ENCODE results near the gene TPD52L1.

The TPD52L1 gene

DNA sequence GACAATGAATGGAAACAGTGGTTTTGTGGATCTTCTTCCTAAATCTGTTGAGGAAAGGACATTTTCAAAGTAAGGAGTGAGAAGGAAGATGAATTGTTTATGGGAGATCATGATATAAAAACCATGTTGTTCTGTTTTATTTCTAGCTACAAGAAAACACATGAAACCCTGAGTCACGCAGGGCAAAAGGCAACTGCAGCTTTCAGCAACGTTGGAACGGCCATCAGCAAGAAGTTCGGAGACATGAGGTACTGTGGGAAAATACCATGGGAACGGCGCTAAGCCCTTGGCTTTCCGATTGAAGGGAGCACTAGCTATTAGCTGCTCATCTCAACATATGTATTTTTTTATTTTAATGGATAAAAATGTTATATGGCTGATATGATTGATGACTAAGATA lies 94.6 kb downstream of the TPD52L1 start:
- no peak for DNase-seq (ENCODE audit: extremely low read depth, low read depth)
- TF ChIP-seq, protein P1, sequence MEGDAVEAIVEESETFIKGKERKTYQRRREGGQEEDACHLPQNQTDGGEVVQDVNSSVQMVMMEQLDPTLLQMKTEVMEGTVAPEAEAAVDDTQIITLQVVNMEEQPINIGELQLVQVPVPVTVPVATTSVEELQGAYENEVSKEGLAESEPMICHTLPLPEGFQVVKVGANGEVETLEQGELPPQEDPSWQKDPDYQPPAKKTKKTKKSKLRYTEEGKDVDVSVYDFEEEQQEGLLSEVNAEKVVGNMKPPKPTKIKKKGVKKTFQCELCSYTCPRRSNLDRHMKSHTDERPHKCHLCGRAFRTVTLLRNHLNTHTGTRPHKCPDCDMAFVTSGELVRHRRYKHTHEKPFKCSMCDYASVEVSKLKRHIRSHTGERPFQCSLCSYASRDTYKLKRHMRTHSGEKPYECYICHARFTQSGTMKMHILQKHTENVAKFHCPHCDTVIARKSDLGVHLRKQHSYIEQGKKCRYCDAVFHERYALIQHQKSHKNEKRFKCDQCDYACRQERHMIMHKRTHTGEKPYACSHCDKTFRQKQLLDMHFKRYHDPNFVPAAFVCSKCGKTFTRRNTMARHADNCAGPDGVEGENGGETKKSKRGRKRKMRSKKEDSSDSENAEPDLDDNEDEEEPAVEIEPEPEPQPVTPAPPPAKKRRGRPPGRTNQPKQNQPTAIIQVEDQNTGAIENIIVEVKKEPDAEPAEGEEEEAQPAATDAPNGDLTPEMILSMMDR (IDR thresholded peaks at IDR 0.05; ENCODE audit: low read depth, low read length, missing control alignments): no peak
- H3K4me3 ChIP-seq (replicated peaks; ENCODE audit: low read depth, low read length): no peak overlapping the region

DNA sequence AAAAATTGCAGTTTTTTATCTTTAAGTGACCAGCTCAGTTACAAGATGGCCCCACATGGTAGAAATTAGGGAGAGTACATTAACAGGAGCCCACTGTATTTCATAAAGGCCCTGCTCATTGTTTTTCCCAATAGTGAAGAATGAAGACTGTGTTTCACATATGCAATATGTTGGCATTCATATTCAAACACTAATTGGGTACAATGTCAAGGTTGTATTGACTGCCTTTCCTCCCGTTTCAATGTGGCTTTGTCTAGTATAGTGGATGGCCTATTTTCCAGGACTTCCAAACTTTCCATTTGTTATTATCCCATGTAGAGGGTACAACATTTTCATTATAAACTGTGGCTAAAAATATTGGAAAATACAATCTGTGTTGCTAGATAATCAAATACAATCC lies 96.9 kb downstream of the TPD52L1 start:
- TF ChIP-seq, protein P1 (IDR thresholded peaks at IDR 0.05; ENCODE audit: low read depth, low read length, missing control alignments): no peak
- H3K4me3 ChIP-seq (replicated peaks; ENCODE audit: low read depth, low read length): no peak overlapping the region
- DNase-seq (ENCODE audit: extremely low read depth, low read depth): no peak

DNA sequence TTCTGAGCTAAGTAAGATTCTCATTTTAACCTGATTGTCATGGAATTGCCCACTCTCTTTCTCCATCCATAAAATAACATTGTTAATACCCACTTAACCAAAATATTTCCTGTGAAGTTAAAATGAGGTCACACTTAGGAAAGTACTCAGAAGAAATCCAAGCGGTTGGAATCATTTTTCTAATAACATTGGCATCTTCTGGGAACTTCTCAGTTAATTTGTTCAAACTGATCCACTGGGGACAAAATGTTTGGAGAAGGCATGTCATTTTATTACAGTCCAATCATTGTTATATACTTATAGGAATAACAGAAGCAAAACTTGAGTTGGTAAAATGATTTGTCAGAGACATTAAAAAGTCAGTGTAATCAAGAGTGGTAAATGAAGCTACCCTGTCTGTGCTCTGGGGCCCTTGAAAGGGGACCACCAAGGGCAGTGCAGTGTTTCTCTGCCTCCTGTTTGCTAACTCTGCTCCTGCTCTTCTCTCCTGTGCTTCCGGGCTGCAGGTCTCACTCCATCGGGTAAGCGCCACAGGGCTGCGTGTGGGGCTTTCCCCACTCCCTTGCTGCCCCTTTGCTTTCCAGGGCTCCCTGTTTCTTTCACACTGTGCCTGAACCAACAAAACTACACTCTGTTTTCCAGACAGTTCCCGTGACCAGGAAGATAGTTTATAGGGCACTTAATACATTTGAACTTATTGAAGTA lies 98.1 kb downstream of the TPD52L1 start:
- DNase-seq (ENCODE audit: extremely low read depth, low read depth): no peak
- TF ChIP-seq, protein P1 (IDR thresholded peaks at IDR 0.05; ENCODE audit: low read depth, low read length, missing control alignments): no peak
- no peak overlapping the region for H3K4me3 ChIP-seq (replicated peaks; ENCODE audit: low read depth, low read length)

DNA sequence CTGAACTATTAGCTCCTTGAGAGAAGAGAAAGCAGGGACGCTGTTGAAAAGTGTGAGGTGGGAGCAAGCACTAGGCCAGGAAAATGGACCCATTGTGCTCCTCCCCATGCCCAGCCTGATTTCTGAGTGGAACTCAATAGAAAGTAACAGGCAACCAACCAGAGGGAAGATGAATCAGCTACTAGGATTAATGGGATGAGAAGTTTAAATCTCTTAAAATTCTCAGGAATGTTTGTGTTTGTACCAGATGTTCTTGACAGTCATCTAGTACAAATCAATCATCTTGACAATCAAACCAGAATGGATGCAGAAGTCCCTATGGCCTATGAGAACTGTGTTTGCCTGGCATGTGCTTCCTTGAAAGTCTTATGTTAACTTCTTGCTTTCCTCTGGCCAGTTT lies 99.3 kb downstream of the TPD52L1 start:
- H3K4me3 ChIP-seq (replicated peaks; ENCODE audit: low read depth, low read length): no peak overlapping the region
- TF ChIP-seq, protein P1 (IDR thresholded peaks at IDR 0.05; ENCODE audit: low read depth, low read length, missing control alignments): no peak
- DNase-seq (ENCODE audit: extremely low read depth, low read depth): no peak

DNA sequence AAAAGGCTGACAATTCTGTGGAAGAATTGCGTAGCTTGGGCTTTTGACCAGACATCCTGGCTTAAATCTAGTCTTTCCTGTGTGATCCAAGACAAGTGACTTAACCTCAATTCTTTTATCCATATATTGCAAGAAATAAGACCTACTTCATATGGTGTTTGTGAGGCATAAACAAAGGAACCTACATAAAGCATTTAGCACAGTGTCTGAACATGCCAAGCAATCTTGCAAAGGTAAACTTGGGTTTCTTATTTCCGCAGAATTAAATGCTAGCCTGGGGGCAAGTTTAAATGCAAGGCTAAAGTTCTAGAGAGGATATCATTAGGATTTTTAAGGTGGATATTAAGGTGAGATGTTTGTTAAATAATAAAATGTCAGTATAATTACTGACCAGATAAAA lies 100.3 kb downstream of the TPD52L1 start:
- TF ChIP-seq, protein P1 (IDR thresholded peaks at IDR 0.05; ENCODE audit: low read depth, low read length, missing control alignments): no peak
- H3K4me3 ChIP-seq (replicated peaks; ENCODE audit: low read depth, low read length): no peak overlapping the region

DNA sequence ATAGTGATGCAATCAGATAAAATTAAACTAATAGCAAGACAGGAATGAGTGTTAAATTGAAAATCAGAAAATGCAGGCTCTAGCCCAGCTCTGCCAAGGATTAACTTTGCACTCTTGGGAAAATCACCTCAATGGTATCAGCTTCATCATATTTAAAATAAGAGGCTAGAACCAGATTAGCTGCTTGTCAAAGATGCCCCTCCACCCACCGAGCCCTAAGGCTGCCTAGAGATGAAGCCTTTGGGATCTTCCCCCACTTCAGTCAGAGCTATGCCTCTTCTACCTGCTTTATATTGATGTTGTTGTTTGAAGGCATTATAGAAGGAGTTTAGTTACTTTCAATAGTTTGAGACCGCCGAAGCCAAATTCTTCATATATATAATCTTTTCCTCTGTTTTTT lies 100.7 kb downstream of the TPD52L1 start:
- DNase-seq (ENCODE audit: extremely low read depth, low read depth): no peak
- TF ChIP-seq, protein P1 (IDR thresholded peaks at IDR 0.05; ENCODE audit: low read depth, low read length, missing control alignments): no peak
- no peak overlapping the region for H3K4me3 ChIP-seq (replicated peaks; ENCODE audit: low read depth, low read length)

More for the DNA sequence above, 100.3 kb downstream of the TPD52L1 start:
- no peak for DNase-seq (ENCODE audit: extremely low read depth, low read depth)

DNA sequence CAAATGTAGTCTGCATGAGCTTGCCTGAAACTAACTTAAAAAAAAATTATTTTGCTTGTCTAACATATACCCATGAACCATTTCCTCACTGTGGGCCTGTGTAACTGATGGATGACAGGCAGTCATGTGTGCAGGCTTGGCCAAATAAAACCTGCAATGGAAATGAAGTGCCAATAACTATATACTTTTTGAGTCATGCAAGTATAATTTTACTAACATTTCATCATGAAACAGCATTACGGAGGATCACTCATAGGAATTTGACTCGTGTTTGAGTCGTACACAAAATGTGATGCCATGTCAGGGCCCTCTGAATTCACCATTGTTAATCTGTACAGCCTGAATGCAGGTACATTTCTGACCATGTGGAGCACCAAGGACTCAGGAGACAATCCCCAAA lies 101.6 kb downstream of the TPD52L1 start:
- no peak for DNase-seq (ENCODE audit: extremely low read depth, low read depth)
- TF ChIP-seq, protein P1 (IDR thresholded peaks at IDR 0.05; ENCODE audit: low read depth, low read length, missing control alignments): no peak
- no peak overlapping the region for H3K4me3 ChIP-seq (replicated peaks; ENCODE audit: low read depth, low read length)
